ENCODE measurements around the gene MGRN1.

GRCh38 chr16:4660454-4661007 is 35.9 kb downstream of the MGRN1 start:
- TF ChIP-seq CTCF (conservative IDR thresholded peaks at IDR 0.05; ENCODE audit: low read depth, low read length) (no peak), EZH2 (IDR thresholded peaks at IDR 0.05; ENCODE audit: borderline replicate concordance, low read depth, low read length, poor library complexity, severe bottlenecking) (no peak)
